ENCODE results near the gene FAM117B. TPM values are rescaled to one million over a fixed set of nuclear protein-coding genes. Genes with fewer than 3 reads are reported as not detected.
A peak's percentile ranks its signal among the peaks of the same experiment; 100 is the strongest.
"Not testable (repeated sequence)": the region's sequence is repeated elsewhere in the genome, so short reads cannot be mapped to it uniquely, and the experiment has no call there.

Gene FAM117B
- total and polyA plus RNA-seq, 4 experiments from 2014 or later = 4.8 to 27.1 (median 19.1) TPM

DNA sequence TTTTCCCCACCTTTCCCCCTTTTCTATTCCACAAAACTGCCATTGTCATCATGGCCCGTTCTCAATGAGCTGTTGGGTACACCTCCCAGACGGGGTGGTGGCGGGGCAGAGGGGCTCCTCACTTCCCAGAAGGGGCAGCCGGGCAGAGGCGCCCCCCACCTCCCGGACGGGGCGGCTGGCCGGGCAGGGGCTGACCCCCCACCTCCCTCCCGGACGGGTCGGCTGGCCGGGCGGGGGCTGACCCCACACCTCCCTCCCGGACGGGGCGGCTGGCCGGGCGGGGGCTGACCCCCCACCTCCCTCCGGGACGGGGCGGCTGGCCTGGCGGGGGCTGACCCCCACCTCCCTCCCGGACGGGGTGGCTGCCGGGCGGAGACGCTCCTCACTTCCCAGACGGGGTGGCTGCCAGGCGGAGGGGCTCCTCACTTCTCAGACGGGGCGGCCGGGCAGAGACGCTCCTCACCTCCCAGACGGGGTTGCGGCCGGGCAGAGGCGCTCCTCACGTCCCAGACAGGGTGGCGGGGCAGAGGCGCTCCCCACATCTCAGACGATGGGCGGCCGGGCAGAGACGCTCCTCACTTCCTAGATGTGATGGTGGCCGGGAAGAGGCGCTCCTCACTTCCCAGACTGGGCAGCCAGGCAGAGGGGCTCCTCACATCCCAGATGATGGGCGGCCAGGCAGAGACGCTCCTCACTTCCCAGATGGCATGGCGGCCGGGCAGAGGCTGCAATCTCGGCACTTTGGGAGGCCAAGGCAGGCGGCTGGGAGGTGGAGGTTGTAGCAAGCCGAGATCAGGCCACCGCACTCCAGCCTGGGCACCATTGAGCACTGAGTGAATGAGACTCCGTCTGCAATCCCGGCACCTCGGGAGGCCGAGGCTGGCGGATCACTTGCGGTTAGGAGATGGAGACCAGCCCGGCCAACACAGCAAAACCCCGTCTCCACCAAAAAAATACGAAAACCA lies 80.5 kb downstream of the FAM117B start:
- H3K27me3 ChIP-seq (ENCODE audit: insufficient read depth, low read length); H3K27me3 Mint-ChIP-seq; H3K4me3 ChIP-seq (ENCODE audit: low read length in 2 of 2); intact Hi-C loops (cut with micrococcal nuclease); H3K27ac Mint-ChIP-seq; POLR2A ChIA-PET (ENCODE audit: partially characterized antibody); H3K27ac ChIP-seq (ENCODE audit: low read depth, low read length); DNase-seq; H3K9me3 ChIP-seq (ENCODE audit: control insufficient read depth in 1 of 2, low read length in 2 of 2); H3K36me3 ChIP-seq (ENCODE audit: insufficient read depth, low read length); CTCF ChIA-PET (ENCODE audit: partially characterized antibody): not testable (repeated sequence)
- peaks cover 0 to 49% (median 29%) of the 10 kb centered on the region in 8 donors for H3K9me3 Mint-ChIP-seq
- peaks cover 19 to 43% (median 32%) of the 10 kb centered on the region in 4 donors for H3K4me1 Mint-ChIP-seq
- H3K36me3 Mint-ChIP-seq = peaks cover 21 to 37% of the 10 kb centered on the region in 2 donors
- peak overlapping the region in 1 of 8 donors; percentile 26 for H3K4me3 Mint-ChIP-seq
- peaks cover 14% of the 10 kb centered on the region for H3K4me1 ChIP-seq (ENCODE audit: insufficient read depth, low read length)

DNA sequence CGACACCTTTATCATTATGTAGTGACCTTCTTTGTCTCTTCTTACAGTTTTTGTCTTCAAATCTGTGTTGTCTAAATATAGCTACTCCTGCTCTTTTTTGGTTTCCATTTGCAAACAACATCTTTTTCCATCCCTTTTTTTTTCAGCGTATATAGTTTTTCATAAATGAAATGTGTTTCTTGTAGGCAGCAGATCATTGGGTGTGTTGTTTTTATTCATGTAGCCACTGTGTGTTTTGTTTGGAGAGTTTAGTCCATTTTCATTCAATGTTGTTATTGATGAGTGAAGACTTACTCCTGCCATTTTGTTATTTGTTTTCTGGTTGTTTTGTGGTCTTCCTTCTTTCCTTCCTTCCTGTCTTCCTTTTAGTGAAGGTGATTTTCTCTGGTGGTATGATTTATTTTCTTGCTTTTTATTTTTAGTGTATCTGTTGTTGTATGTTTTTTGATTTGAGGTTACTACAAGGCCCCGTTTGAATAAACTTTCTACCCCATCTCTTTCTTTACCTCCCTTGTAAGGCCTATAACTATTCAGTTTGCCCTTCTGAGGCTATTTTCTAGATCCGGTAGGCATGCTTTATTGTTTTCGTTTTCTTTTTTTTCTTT lies 81.4 kb downstream of the FAM117B start:
- Mint-ChIP-seq H3K27ac (peak overlapping the region in 1 of 7 donors; percentile 18), H3K4me1 (peaks cover 13 to 42% (median 30%) of the 10 kb centered on the region in 4 donors), H3K9me3 (peaks cover 0 to 43% (median 29%) of the 10 kb centered on the region in 8 donors), H3K27me3 (no peaks in the 10 kb centered on the region), H3K36me3 (peaks cover 21 to 37% of the 10 kb centered on the region in 2 donors), H3K4me3 (peak overlapping the region in 2 of 8 donors; percentile 10 to 33)
- POLR2A ChIA-PET (ENCODE audit: partially characterized antibody) = no interaction called here
- intact Hi-C loops (cut with micrococcal nuclease) = no loop called here
- H3K27ac ChIP-seq (ENCODE audit: low read depth, low read length) = no peak overlapping the region
- CTCF ChIA-PET (ENCODE audit: partially characterized antibody) = interaction anchor here (1.0 kb wide), 2 partner anchors 16 to 52 kb away, joined by 3 read pairs; no protein-coding TSS in a partner anchor
- peaks cover 0 to 5% of the 10 kb centered on the region in 2 donors for H3K9me3 ChIP-seq (ENCODE audit: control insufficient read depth in 1 of 2, low read length in 2 of 2)
- no peak overlapping the region for H3K4me3 ChIP-seq (ENCODE audit: low read length in 2 of 2)
- no peak for DNase-seq
- H3K27me3 ChIP-seq (ENCODE audit: insufficient read depth, low read length) = no peaks in the 10 kb centered on the region
- no peaks in the 10 kb centered on the region for H3K36me3 ChIP-seq (ENCODE audit: insufficient read depth, low read length)
- H3K4me1 ChIP-seq (ENCODE audit: insufficient read depth, low read length) = peaks cover 14% of the 10 kb centered on the region

DNA sequence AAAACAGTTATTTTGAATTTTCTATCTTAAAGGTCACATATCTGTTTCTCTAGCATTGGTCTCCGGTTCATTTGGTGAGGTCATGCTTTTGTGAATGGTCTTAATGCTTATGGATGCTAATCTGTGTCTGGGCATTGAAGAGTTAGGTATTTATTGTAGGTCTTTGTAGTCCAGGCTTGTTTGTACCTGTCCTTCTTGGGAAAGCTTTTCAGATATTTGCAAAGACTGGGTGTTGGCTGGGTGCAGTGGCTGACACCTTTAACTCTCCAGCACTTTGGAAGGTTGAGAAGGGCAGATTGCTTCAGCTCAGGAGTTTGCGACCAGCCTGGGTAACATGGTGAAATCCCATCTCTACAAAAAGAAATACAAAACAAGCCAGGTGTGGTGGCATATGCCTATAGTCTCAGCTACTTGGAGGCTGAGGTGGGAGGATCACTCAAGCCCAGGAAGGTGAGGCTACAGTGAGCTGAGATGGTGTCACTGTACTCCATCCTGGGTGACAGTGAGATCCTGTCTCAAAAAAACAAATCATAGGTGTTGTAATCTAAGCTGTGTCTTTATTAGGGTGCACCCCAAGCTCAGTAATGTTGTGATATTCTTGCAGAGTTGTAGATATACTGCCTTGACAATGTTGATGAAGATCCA lies 82.3 kb downstream of the FAM117B start:
- Histone ChIP-seq H3K4me1 (ENCODE audit: insufficient read depth, low read length) (peaks cover 14% of the 10 kb centered on the region), H3K27ac (ENCODE audit: low read depth, low read length) (no peak overlapping the region), H3K4me3 (ENCODE audit: low read length in 2 of 2) (no peak overlapping the region), H3K27me3 (ENCODE audit: insufficient read depth, low read length) (no peaks in the 10 kb centered on the region), H3K9me3 (ENCODE audit: control insufficient read depth in 1 of 2, low read length in 2 of 2) (peaks cover 0 to 5% of the 10 kb centered on the region in 2 donors), H3K36me3 (ENCODE audit: insufficient read depth, low read length) (no peaks in the 10 kb centered on the region)
- Mint-ChIP-seq H3K9me3 (peaks cover 0 to 36% (median 26%) of the 10 kb centered on the region in 8 donors), H3K4me3 (peak overlapping the region in 1 of 8 donors; percentile 17), H3K27ac (peak overlapping the region in 1 of 7 donors; percentile 41), H3K36me3 (peaks cover 14 to 31% of the 10 kb centered on the region in 2 donors), H3K4me1 (peaks cover 13 to 37% (median 24%) of the 10 kb centered on the region in 4 donors), H3K27me3 (no peaks in the 10 kb centered on the region)
- intact Hi-C loops (cut with micrococcal nuclease) = no loop called here
- POLR2A ChIA-PET (ENCODE audit: partially characterized antibody) = no interaction called here
- CTCF ChIA-PET (ENCODE audit: partially characterized antibody) = interaction anchor here (1.0 to 1.6 kb wide), 4 partner anchors 17 to 128 kb away, joined by 3 to 6 read pairs (median 3); no protein-coding TSS in a partner anchor
- no peak for DNase-seq

DNA sequence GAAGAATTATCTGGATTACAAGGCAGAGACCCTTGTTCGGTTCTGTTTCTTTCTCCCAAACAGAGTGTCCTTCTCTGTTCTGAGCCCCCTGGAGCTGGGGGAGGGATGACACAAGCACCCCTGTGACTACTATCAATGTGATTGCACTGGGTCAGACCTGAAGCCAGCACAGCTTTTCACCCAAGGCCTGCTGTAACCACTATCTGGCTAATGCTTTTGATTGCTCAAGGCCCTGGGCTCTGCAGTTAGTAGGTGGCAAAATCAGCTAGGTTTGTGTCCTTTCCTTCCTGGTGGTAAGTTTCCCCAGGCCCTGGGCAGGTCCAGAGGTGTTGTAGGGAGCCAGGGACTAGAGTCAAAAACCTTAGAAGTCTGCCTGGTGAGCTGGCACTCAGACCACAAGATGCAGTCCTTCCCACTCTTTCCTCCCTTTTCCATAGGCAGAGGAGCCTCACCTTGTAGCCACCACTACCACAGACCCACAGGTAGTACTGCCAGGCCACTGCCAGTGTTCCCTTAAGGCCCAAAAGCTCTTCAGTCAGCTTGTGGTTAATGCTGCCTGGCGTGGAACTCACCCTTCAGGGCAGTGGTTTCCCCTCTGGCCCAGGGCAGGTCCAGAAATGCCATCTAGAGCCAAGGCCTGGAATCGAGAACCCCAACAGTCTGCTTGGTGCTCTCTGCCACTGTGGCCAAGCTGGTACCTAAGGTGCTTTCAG lies 83.0 kb downstream of the FAM117B start:
- Histone ChIP-seq H3K27me3 (ENCODE audit: insufficient read depth, low read length) (no peaks in the 10 kb centered on the region), H3K4me1 (ENCODE audit: insufficient read depth, low read length) (peaks cover 14% of the 10 kb centered on the region), H3K4me3 (ENCODE audit: low read length in 2 of 2) (no peak overlapping the region), H3K36me3 (ENCODE audit: insufficient read depth, low read length) (no peaks in the 10 kb centered on the region), H3K9me3 (ENCODE audit: control insufficient read depth in 1 of 2, low read length in 2 of 2) (peaks cover 0 to 5% of the 10 kb centered on the region in 2 donors), H3K27ac (ENCODE audit: low read depth, low read length) (no peak overlapping the region)
- POLR2A ChIA-PET (ENCODE audit: partially characterized antibody) = no interaction called here
- H3K4me3 Mint-ChIP-seq = peak overlapping the region in 1 of 8 donors; percentile 0
- H3K27ac Mint-ChIP-seq = peak overlapping the region in 2 of 7 donors; percentile 15 to 17
- peaks cover 13 to 36% (median 24%) of the 10 kb centered on the region in 4 donors for H3K4me1 Mint-ChIP-seq
- CTCF ChIA-PET (ENCODE audit: partially characterized antibody) = interaction anchor here (1.2 to 1.6 kb wide), 3 partner anchors 19 to 129 kb away, joined by 3 to 6 read pairs (median 3); no protein-coding TSS in a partner anchor
- peaks cover 0 to 30% (median 19%) of the 10 kb centered on the region in 8 donors for H3K9me3 Mint-ChIP-seq
- no peak for DNase-seq
- intact Hi-C loops (cut with micrococcal nuclease) = no loop called here
- H3K36me3 Mint-ChIP-seq = peaks cover 11 to 30% of the 10 kb centered on the region in 2 donors
- H3K27me3 Mint-ChIP-seq = no peaks in the 10 kb centered on the region

DNA sequence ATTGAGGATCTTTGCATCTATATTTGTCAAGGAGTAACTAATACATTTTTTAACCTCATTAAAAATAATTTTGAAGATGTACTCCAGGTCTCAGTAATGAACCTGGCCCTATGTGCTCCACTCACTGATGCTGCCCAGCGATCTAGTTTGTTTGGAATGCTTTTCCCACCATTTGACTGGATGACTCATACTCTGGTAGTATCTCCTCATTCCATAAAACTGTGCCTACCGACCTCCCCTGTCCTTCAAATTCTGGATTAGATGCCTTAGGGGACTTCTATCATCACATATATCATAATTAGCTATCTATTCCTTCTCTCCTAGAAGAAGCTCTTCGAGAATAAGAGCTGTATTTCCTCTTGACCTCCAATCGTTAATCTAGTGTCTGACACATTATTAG lies 83.8 kb downstream of the FAM117B start:
- no peaks in the 10 kb centered on the region for H3K27me3 ChIP-seq (ENCODE audit: insufficient read depth, low read length)
- H3K4me3 Mint-ChIP-seq = peak overlapping the region in 1 of 8 donors; percentile 9
- DNase-seq = no peak
- ChIA-PET CTCF (ENCODE audit: partially characterized antibody) (interaction anchor here (1.2 kb wide), 1 partner anchor 23 kb away, joined by 3 read pairs; no protein-coding TSS in a partner anchor), POLR2A (ENCODE audit: partially characterized antibody) (no interaction called here)
- H3K36me3 ChIP-seq (ENCODE audit: insufficient read depth, low read length) = no peaks in the 10 kb centered on the region
- intact Hi-C loops (cut with micrococcal nuclease) = no loop called here
- H3K36me3 Mint-ChIP-seq = peaks cover 8 to 22% of the 10 kb centered on the region in 2 donors
- peaks cover 0 to 22% (median 11%) of the 10 kb centered on the region in 8 donors for H3K9me3 Mint-ChIP-seq
- peaks cover 14% of the 10 kb centered on the region for H3K4me1 ChIP-seq (ENCODE audit: insufficient read depth, low read length)
- peaks cover 0 to 5% of the 10 kb centered on the region in 2 donors for H3K9me3 ChIP-seq (ENCODE audit: control insufficient read depth in 1 of 2, low read length in 2 of 2)
- H3K27ac Mint-ChIP-seq = peak overlapping the region in 1 of 7 donors; percentile 72
- no peak overlapping the region for H3K4me3 ChIP-seq (ENCODE audit: low read length in 2 of 2)
- peaks cover 13 to 33% (median 23%) of the 10 kb centered on the region in 4 donors for H3K4me1 Mint-ChIP-seq
- no peaks in the 10 kb centered on the region for H3K27me3 Mint-ChIP-seq
- no peak overlapping the region for H3K27ac ChIP-seq (ENCODE audit: low read depth, low read length)

DNA sequence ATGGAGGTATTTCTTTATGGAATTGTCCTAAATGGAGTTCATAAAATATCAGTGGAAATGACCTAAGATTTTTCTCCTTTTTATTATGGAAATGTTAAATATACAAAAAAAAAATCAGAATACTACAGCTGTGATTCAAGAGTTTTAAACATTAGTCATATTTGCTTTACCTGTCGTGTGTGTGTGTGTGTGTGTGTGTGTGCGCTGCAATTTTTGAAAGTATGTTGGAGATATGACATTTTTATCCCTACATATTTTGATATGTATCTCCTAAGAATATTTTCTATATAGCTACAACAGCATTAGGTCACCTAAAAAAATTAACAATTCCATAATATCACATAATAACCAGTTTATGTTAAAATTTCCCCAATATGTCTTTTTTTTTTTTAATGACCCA lies 85.5 kb downstream of the FAM117B start:
- Mint-ChIP-seq H3K36me3 (peaks cover 8 to 26% of the 10 kb centered on the region in 2 donors), H3K4me1 (peaks cover 13 to 33% (median 23%) of the 10 kb centered on the region in 4 donors), H3K4me3 (no peak overlapping the region), H3K27ac (no peak overlapping the region), H3K9me3 (peaks cover 0 to 18% (median 11%) of the 10 kb centered on the region in 8 donors), H3K27me3 (no peaks in the 10 kb centered on the region)
- POLR2A ChIA-PET (ENCODE audit: partially characterized antibody) = interaction anchor here (0.8 kb wide), 1 partner anchor 86 kb away, joined by 4 read pairs; the partner anchor contains the start of gene FAM117B
- Histone ChIP-seq H3K27me3 (ENCODE audit: insufficient read depth, low read length) (no peaks in the 10 kb centered on the region), H3K27ac (ENCODE audit: low read depth, low read length) (no peak overlapping the region), H3K36me3 (ENCODE audit: insufficient read depth, low read length) (no peaks in the 10 kb centered on the region), H3K4me3 (ENCODE audit: low read length in 2 of 2) (no peak overlapping the region), H3K9me3 (ENCODE audit: control insufficient read depth in 1 of 2, low read length in 2 of 2) (peaks cover 0 to 5% of the 10 kb centered on the region in 2 donors), H3K4me1 (ENCODE audit: insufficient read depth, low read length) (peaks cover 14% of the 10 kb centered on the region)
- intact Hi-C loops (cut with micrococcal nuclease) = no loop called here
- CTCF ChIA-PET (ENCODE audit: partially characterized antibody) = interaction anchor here (1.3 kb wide), 1 partner anchor 132 kb away, joined by 5 read pairs; no protein-coding TSS in a partner anchor
- DNase-seq = no peak
